HepG2 (cell line): ENCODE measurements around the gene CDC34. TPM values are rescaled to one million over a fixed set of nuclear protein-coding genes. Genes with fewer than 3 reads are reported as not detected.

ENCODE experiments used
- ATAC-seq: fragments of 200-7000 bp; cut with Tn5 transposase; 3 replicates; pipeline ENCODE4 v1.9.1; 2020; ENCODE audit warnings: mild to moderate bottlenecking, moderate library complexity
- BruUV-seq: library from RNA; stranded (reverse); fragments of 400-500 nt; replicated peaks from 2 replicates; lab custom pipeline; 2021; lab: Mats Ljungman, UMichigan
- CTCF ChIA-PET: fragments of 300-600 bp; formaldehyde crosslinking; extraction: SDS; loops from one replicate; lab custom pipeline; 2021; ENCODE audit warnings: low total read pairs, inconsistent platforms, low intra/inter-chr PET ratio; lab: Yijun Ruan, JAX
- POLR2A ChIA-PET: fragments of 350-600 bp; sonication (Branson Sonifier 250); formaldehyde crosslinking; loops from one replicate; lab custom pipeline; 2020; ENCODE audit warnings: antibody characterized with exemption, inconsistent platforms; lab: Yijun Ruan, JAX
- DNase-seq: peaks from one replicate; pipeline ENCODE4 v3.0.0-alpha.2; 2015; ENCODE audit warnings: low spot score
- FAIRE-seq: peaks from 3 replicates; lab custom pipeline; 2011; peaks lifted over from hg19 to GRCh38; lab: Jason Lieb, UNC
- H2AFZ ChIP-seq: one replicate; pipeline ENCODE4 v1.6.1; 2011; ENCODE audit warnings: low read length, inconsistent platforms
- H3K27ac ChIP-seq: fragments of 300-600 bp; 3 replicates; pipeline ENCODE4 v1.8.0; 2011; ENCODE audit warnings: mixed run types, mild to moderate bottlenecking, mixed read lengths, low read length, inconsistent platforms; ENCODE audit not compliant: insufficient read depth; ENCODE audit errors: extremely low read length
- H3K27me3 ChIP-seq, 2 experiments: fragments of 200-600 bp in 1 of 2; 2 replicates in 1 of 2; 3 replicates in 1 of 2; pipeline versions ENCODE4 v1.6.0 to v1.8.0; 2011; ENCODE audit warnings: low read length in 2 of 2, mild to moderate bottlenecking in 2 of 2, moderate library complexity in 2 of 2, inconsistent platforms in 1 of 2; ENCODE audit not compliant: insufficient read depth in 2 of 2, control insufficient read depth in 1 of 2
- H3K36me3 ChIP-seq, 2 experiments: fragments of 200-600 bp in 1 of 2; replicated peaks in 1 of 2; 2 replicates in 1 of 2; 3 replicates in 1 of 2; pipeline versions ENCODE4 v1.5.1 to v1.8.0; 2011; ENCODE audit warnings: low read length in 2 of 2, inconsistent platforms in 1 of 2; ENCODE audit not compliant: insufficient read depth in 2 of 2, control insufficient read depth in 1 of 2
- H3K4me1 ChIP-seq: 2 replicates; pipeline ENCODE4 v1.5.1; 2012; ENCODE audit warnings: low read length, inconsistent platforms; ENCODE audit not compliant: insufficient read depth
- H3K4me2 ChIP-seq: 2 replicates; pipeline ENCODE4 v1.6.0; 2011; ENCODE audit warnings: low read depth, low read length, inconsistent platforms
- H3K4me3 ChIP-seq, 3 experiments: fragments of 200-600 bp in 1 of 3; sonication (generic), shearing (Covaris generic) in 1 of 3; replicated peaks in 1 of 3; 2 replicates each; pipeline ENCODE4 v1.5.1; 2011 to 2016; ENCODE audit warnings: low read length in 3 of 3, inconsistent platforms in 2 of 3, low read depth in 2 of 3, mild to moderate bottlenecking in 2 of 3, control low read depth in 1 of 3, mixed read lengths in 1 of 3; ENCODE audit not compliant: insufficient read depth in 1 of 3
- H3K79me2 ChIP-seq: one replicate; pipeline ENCODE4 v1.6.1; 2011; ENCODE audit warnings: low read length, inconsistent platforms; ENCODE audit not compliant: insufficient read depth
- H3K9ac ChIP-seq: 2 replicates; pipeline ENCODE4 v1.6.0; 2011; ENCODE audit warnings: mild to moderate bottlenecking, low read depth, low read length, inconsistent platforms; ENCODE audit not compliant: insufficient read depth
- H3K9me3 ChIP-seq: 2 replicates; pipeline ENCODE4 v1.5.1; 2012; ENCODE audit warnings: mild to moderate bottlenecking, low read length
- H4K20me1 ChIP-seq: 2 replicates; pipeline ENCODE4 v1.6.0; 2011; ENCODE audit warnings: inconsistent platforms, mild to moderate bottlenecking, low read length, moderate library complexity; ENCODE audit not compliant: insufficient read depth
- HNRNPK ChIP-seq: fragments of 200-400 bp; formaldehyde crosslinking; IDR thresholded peaks from 2 replicates; pipeline ENCODE4 v1.6.1; 2018; ENCODE audit warnings: low read length, low read depth, moderate library complexity, mild to moderate bottlenecking; ENCODE audit not compliant: poor library complexity, severe bottlenecking
- PCBP2 ChIP-seq: fragments of 200-400 bp; formaldehyde crosslinking; optimal IDR thresholded peaks from 2 replicates; pipeline ENCODE3; 2018; ENCODE audit warnings: low read length, low read depth; ENCODE audit not compliant: poor library complexity, severe bottlenecking
- ZFP37 ChIP-seq: sonication (generic); formaldehyde crosslinking; IDR thresholded peaks from 2 replicates; pipeline ENCODE4 v1.4.0; 2020; ENCODE audit warnings: missing genetic modification reagents, borderline replicate concordance
- ZNF225 ChIP-seq: sonication (generic); formaldehyde crosslinking; IDR thresholded peaks from 2 replicates; pipeline ENCODE4 v1.4.0; 2020; ENCODE audit warnings: mild to moderate bottlenecking, missing genetic modification reagents
- ZNF614 ChIP-seq: IDR thresholded peaks from 2 replicates; pipeline ENCODE4 v1.6.1; 2018; ENCODE audit warnings: missing biosample characterization, missing genetic modification reagents, inconsistent platforms, borderline replicate concordance
- ZNF652 ChIP-seq: IDR thresholded peaks from 2 replicates; pipeline ENCODE4 v1.6.1; 2016; ENCODE audit warnings: low read depth, borderline replicate concordance
- WGBS: methylation state at CpG from one replicate; pipeline ENCODE4 v1.1.6; 2017; ENCODE audit warnings: low lambda C conversion rate; 5-methylcytosine and 5-hydroxymethylcytosine counted together
- in situ Hi-C: cut with HindIII; loops from 2 replicates; pipeline ENCODE4 v1.10.0; 2017; ENCODE audit warnings: low pct_unique_long_range_greater_than_20kb; ENCODE audit not compliant: extremely low pct_ligation_motif_present
- intact Hi-C: fragments of 100-400 bp; cut with micrococcal nuclease; formaldehyde crosslinking; loops from one replicate; pipeline ENCODE4 v1.10.0; 2022; ENCODE audit not compliant: unreplicated experiment
- polyA plus RNA-seq, 8 experiments: library from polyadenylated mRNA; depleted of rRNA in 3 of 8; stranded (reverse) in 7 of 8; unstranded in 1 of 8; fragments of >200 nt; fragmentation: Illumina TruSeq in 4 of 8; extraction: Trizol in 4 of 8; gene quantifications; 2 replicates each; pipeline versions ENCODE4 v1.2.1 to v1.2.3, GENCODE V29; 2011 to 2016; ENCODE audit warnings: low read depth in 4 of 8, missing spikeins in 1 of 8, mixed read lengths in 1 of 8; ENCODE audit not compliant: insufficient read depth in 1 of 8
- total RNA-seq, 5 experiments: library from RNA; depleted of rRNA; stranded (reverse); fragments of >200 nt; fragmentation: Illumina TruSeq; extraction: Trizol; gene quantifications; 2 replicates each; pipeline ENCODE4 v1.2.3, GENCODE V29; 2016; ENCODE audit warnings: low read depth in 1 of 5
- TF ChIP-seq, protein P1 (sequence below): IDR thresholded peaks from 2 replicates; pipeline ENCODE4 v1.6.1; 2016; ENCODE audit warnings: control low read depth

Gene CDC34
- total and polyA plus RNA-seq, 2 of the 13 experiments (the other 11 are each of a cell fraction or from before 2014, with no cell fraction given): 138 to 150 TPM

DNA sequence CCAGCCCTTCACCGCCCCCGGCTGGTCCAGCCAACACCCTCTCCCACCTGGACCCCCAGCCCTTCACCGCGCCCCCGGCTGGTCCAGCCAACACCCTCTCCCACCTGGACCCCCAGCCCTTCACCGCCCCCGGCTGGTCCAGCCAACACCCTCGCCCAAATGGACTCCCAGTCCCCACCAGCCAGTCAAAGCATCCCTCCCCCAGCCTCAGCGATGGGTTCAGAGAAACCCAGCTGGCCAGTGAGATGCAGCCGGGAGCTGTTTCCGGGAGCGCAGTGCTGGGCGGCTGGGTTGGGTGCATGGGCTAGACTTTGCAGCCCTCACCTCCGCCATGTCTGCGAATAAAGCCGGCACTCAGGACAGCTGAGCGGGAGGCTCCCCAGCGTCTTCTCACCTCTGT lies 6.5 kb upstream of the CDC34 start (continued):
- TF ChIP-seq, protein P1, sequence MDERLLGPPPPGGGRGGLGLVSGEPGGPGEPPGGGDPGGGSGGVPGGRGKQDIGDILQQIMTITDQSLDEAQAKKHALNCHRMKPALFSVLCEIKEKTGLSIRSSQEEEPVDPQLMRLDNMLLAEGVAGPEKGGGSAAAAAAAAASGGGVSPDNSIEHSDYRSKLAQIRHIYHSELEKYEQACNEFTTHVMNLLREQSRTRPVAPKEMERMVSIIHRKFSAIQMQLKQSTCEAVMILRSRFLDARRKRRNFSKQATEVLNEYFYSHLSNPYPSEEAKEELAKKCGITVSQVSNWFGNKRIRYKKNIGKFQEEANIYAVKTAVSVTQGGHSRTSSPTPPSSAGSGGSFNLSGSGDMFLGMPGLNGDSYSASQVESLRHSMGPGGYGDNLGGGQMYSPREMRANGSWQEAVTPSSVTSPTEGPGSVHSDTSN: no peak
- TF ChIP-seq ZFP37 (CRISPR knock-in tag) (no peak), ZNF652 (CRISPR knock-in tag) (no peak), ZNF614 (no peak)

DNA sequence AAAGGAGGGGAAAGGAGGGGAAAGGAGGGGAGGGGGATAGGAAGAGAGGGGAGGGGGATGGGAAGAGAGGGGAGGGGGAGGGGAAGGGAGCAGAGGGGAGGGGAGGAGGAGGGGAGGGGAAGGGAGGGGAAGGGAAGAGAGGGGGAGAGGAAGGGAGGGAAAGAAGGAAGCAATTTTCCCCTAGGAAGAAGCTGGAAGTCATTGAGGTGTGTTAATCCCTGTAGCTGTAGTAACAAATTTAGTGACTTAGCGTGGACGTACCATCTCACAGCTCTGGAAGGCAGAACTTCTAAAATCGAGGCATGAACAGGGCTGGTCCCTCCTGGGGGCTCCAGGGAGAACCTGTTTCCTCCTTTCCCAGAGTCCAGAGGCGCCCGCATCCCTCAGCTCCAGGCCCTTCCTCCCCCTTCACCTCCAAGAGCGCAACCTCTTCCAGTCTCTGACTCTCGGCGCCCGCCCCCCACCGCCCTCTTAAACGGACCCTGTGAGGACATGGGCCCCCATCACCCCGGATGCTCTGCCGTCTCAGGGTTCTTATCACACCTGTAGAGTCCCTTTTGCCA lies 5.6 kb upstream of the CDC34 start:
- Histone ChIP-seq H4K20me1 (no peaks in the 10 kb centered on the region), H3K79me2 (no peaks in the 10 kb centered on the region), H3K4me2 (no peak overlapping the region), H3K9ac (no peak overlapping the region), H3K36me3 (no peaks in the 10 kb centered on the region), H3K9me3 (no peaks in the 10 kb centered on the region), H2AFZ (no peak overlapping the region), H3K4me3 (no peak overlapping the region), H3K27ac (no peak overlapping the region), H3K4me1 (peaks cover 72% of the 10 kb centered on the region), H3K27me3 (no peaks in the 10 kb centered on the region)
- FAIRE-seq: no peak
- CTCF ChIA-PET: no interaction called here
- in situ Hi-C loops (no loop called here), intact Hi-C loops (no loop called here)
- no TSS peak for BruUV-seq
- TF ChIP-seq PCBP2: peak; percentile 79
- TF ChIP-seq ZNF225 (CRISPR knock-in tag): no peak
- peak; percentile 98 for TF ChIP-seq HNRNPK
- POLR2A ChIA-PET: no interaction called here
- ATAC-seq: no peak
- 83% methylated on average over 12 of the region's 13 CpGs for WGBS
- no peak for DNase-seq
